Central memory CD4-positive, alpha-beta T cell (primary cell): ENCODE results near the gene S1PR1.

Experiments used
- DNase-seq: peaks from one replicate; pipeline ENCODE4 v3.0.0; 2022

Gene S1PR1

DNA sequence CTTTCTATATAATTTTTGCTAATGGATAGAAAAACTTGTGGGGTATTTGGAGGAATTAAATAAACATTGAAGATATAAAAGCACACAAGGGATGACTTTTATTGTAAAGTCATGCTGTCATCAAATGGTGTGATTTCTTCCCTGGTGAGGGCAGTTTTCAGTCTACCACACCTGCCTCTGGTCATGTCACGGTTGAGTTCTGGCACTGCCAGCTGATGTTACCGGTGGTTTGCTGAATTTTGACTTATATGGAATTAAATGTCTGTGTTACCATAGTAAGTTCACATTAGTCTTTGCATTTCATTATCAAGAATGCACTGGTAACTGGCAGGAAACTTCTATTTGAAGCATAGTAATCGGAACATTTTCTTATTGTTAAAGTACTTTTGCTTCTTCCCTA is 13.4 kb downstream of the S1PR1 start:
- DNase-seq = no peak

DNA sequence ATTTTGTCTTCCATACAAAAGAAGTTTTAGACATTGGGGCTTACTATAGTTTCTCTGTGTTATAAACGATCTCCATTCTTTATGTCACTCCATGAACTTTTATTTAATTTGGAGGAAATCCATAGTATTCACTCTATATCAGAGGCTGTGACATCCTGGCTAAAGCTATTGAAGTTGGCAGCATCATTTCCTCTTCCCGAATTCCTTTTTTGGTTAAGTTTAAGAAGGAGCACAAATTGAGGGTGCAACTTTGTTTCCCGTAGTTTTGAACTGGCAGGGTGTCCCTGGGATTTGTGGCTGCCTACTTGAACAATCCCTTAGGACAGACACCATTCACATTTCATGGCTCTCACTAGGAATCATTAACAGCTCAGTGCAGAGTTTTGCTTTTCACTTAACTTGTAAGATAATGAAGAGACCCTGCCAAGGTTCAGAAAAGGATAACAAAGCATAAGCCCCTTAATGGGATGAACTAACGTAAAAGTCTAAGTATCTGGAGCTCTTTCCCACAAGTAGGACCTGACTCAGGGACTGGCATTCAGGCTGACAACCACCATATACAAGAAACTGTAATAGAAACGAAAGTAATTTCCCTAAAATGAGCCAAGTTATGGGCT is 13.9 kb downstream of the S1PR1 start:
- no peak for DNase-seq

DNA sequence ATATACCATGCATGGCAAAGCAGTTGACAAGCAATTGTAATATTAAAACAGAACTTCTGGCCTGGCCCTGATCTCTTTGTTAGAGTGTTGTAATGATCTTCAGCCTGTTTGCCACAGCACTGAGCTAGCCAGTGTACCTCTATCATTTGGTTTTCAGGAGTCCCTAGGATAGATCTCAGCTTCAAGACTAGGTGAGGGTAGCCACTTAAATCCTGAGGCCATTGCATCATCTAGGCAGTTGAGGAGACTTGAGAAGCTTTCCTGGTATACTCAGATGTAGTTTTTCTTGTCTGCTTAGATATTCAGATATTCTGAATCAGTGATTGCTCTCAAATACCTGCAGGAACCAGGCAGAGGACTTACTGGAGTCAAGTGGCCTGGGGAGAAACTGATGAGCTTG is 14.7 kb downstream of the S1PR1 start:
- DNase-seq = no peak

DNA sequence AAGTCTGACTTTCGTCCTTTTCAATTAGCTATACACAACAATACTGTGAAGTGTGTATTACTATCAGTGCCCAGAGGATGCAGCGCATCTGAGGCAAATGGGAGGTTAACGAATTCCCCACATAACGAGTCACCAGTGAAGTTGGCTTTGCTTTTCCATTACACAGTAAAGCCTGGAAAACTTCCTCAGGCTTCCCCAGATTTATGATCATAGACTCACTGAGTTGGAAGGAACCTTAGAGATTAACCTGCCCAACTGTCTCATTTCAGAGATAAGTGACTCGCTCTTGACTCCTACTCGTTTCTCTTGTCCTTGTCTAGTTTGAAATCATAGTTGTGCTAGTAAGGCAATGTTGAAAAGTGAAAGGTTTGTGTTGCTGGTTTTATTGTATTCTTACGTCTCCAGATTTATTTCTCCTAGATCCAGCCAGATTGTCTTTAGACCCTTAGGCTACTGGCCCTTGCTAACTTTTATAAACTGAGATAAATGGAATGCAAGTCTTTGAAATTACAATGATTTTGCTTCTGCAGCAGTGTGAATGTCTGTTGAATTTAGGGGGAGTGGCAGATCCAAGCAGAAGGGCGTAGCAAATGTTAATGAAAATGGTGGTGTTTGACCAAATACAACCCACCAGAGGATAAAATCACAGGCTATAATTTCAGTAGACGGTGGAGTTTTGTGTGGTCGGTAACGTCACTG is 17.3 kb downstream of the S1PR1 start:
- no peak for DNase-seq

DNA sequence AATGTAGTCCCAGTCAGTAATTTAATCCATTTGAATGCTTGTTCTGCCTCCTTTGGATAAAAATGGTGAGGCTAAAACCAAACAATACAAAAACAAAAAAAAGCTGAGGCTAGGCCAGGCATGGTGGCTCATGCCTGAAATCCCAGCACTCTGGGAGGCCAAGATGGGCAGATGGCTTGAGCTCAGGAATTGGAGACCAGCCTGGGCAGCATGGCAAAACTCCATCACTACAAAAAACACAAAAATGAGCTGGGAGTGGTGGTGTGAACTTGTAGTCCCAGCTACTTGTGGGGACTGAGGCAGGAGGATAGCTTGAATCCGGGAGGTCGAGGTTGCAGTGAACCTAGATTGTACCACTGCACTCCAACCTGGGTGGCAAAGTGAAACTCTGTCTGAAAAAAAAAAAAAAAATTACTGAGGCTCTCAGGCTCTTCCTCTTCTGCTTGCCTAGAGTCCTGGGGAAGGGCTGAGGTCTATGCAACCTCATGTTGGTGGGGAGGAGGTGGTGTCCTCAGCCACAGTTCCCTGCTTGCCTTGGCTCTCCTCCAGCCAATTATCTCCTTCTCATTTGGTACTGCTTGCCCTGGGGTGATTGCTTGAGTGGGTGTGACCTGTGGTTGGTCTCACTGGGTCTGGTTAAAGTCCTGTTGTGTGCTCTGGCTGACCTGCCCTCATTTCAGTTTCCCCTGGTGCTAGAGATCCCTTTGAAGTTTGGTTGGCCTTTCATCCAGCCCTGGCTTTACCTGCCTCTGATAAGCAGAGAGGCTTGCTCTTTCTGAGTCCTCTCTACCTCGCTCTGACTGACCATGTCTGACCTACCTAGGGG is 20.9 kb downstream of the S1PR1 start:
- DNase-seq = peak; percentile 53

DNA sequence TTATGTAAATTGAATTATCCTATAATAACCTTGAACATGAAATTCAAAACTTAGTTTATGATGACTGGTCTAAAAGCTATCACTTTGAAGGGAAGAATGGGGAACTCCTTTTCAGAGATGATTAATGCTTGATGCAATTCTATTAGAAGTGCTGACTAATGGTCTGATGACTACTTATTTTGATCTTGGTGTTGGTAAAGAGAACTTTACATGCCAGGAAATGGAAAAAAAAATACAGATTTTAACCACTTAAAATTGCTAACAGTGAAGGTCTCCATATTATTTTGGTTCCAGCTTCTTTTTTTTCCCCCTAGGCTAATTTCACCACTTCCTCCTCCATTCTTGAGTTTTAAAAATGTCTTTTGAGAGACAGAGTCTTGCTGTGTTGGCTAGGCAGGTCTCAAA is 22.9 kb downstream of the S1PR1 start:
- DNase-seq = peak; percentile 31

DNA sequence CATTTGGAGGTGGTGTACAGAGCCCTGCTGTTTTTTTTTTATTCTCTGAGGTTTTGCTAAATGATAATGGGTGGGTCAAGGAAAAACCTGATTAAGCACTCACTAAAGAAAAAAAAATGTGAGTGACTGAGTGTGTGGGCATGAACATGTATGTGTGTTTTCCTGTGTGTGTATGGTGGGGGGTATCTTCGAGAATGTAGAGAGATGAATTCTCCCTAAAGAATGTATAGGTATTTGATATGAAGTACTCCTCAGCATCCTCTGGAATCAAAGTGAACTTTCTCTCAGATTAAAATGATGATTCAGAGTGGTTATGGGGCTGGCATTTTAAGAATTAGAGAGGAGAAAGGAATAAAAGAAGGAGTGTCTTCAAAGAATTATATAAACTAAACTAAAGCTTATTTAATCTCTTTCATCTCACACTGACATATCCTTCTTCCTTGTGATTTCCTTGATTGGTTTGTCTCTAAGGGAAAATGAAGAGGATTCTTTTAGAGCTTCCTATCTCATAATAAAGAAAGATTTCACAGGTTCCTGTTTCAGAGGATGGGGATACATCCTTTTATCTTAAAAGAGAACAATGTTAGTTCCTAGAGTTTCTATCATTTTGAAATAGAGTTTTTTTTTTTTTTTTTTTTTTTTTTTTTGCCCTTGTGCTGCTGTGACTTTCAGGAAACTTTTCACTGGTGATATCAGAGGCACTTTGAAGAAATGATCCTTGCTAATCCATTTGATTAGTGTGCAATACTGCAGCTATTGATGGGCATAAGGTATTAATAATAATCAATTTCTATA is 23.9 kb downstream of the S1PR1 start:
- DNase-seq = no peak

DNA sequence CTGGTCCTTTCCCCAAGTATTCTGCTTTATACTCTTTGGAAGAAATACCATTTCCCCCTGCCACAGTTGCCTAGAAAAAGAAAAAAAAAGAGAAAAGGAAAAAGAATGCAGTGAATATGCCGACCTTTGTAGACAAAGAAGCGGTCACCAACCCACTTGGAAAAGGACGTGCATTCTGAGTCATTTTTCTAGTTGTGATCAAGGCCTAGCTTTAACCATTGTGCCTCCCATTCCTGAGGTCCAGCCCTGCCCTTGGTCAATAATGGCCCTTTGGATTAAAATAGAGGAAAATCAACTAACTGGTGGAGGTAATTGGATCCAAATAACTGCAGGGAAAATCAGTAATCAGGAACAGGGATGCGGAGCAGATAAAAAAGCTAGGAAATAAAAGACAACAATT is 24.8 kb downstream of the S1PR1 start:
- no peak for DNase-seq

DNA sequence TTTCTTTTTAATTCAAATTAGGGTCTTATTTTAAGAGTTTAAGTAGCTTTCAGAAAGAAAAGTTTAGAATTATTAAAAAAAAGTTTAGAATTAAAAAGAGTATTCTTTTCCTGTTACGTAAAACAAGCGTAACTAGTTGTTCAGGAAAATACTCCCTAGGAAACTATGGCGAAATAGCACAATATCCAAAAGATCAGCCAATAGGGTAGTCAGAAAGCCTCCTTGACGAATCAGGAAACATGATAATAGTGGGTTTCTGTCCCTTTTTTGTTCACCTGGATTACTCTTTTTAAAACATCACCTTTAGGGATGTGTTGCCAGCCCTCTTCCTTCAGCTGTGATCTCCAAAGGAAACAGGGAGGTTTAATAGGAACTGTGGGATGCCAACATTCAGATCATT is 25.2 kb downstream of the S1PR1 start:
- DNase-seq = no peak

DNA sequence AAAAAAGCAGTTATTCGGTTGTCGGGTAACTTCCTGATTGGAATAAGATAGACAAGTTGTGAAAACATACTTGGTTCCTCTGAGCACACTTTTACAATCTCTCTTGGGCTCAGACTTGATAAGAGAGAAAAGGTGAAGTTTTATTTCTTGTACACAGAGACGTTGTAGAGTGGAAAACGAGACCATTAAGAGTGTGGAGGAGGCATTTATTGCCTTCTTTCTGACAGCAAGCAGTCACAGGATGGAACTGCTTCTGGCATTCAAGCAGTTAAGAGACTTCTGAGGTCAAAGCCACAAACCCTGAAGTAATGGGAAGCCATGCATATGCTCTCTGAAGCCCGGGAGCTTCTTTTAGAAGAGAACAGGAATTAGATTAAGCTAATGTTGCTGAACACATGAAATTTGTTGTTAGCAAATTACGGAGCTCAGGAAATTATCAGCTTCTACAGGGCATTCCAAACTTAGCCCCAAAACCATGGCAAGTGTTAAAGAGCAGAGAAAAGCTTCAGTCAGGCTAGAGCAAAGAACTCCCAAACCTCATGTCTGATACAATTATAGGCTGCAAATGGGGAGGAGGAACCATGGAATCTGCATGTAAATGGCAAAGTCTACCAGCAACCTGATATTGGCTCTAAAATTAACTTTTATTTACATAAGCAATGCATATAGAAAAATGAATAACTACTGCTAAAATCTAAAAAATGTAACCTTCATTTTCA is 26.0 kb downstream of the S1PR1 start:
- DNase-seq = peak; percentile 58

DNA sequence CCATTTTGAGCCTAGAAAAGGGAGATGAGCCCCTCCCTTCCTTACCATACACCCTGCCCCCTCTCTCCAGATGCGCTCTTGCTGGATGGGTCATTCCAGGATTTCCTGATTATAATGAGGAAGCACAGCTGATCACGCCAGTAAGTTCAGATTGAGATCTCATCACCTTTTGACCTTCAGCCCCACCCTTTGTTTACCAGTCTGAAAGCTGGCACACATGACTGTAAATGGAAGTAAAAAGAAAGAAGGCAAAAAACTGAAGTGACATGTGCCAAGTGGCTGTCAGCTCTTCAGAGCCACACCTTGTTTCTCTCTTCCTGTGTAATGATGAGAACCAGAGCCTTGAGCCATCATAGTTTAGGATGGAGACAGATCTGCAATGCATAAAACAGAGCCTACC is 27.9 kb downstream of the S1PR1 start:
- DNase-seq = peak; percentile 43

DNA sequence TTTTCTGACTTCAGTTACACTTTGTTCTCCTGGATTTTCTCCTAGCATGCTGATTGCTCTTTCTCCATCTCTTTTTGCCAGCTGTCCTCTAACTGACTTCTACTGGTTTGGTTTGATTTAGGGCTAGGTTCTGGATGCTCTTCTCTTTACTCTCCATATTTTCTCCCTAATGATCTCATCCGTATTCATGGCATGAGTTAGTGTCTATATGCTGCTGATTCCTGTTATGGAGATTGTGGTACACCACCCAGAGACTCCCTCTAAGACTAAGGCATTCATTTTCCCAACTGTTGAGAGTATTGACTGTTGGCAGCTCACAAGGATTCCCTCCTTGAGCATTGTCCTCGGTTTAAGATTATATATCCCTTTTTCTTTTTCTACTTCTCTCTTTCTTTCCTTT is 28.9 kb downstream of the S1PR1 start:
- DNase-seq = no peak

DNA sequence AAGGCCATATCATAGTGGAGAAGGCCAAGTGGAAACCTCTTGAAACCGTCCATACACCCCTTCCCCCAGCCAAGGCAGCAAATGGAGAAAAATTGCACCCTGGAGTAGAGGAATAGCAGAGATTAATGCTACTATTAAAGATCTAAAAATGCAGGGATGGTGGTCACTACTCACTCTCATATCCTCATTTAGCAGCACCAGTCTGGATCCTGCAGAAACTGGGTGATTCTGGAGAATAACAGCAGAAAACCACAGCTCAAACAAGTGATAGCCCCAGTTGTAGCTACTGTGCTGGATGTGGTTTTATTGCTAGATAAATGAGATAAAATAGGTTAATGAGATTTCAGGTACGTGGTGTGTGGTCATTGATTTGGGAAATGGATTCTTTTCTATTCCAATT is 30.3 kb downstream of the S1PR1 start:
- no peak for DNase-seq

DNA sequence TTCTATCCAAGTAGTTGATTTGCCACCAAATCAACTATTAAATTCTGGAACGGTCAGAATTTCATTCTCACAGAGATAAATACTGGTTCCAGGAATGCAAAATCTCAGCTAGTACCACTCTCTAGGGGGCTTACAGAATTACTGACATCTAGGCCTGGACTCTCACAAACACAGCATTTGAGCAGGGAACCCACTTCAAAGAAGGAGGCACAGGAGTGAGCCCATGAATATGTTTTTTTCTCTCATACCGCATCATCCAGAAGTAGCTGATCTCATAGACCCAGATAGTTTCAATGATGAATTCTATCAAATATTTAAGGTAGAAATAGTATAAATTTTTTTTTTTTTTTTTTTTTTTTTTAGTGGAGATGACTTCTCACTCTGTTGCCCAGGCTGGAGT is 32.1 kb downstream of the S1PR1 start:
- DNase-seq = no peak

DNA sequence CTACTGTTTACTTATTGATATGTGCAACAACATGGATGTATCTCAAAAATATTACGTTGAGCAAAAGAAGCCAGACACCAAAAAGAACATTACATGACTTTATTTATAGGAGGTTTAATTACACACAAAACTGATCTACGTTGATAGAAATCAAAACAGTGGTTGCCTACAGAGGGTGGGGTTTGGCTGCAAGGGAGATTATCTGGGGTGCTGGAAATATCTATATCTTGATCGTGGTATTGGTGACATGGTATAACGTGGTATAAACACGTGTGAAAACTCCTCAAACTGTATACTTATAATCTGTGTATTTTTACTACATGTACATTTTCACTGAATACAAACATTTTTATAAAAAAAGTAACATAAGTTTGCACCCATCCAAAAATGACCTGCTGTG is 38.9 kb downstream of the S1PR1 start:
- no peak for DNase-seq

DNA sequence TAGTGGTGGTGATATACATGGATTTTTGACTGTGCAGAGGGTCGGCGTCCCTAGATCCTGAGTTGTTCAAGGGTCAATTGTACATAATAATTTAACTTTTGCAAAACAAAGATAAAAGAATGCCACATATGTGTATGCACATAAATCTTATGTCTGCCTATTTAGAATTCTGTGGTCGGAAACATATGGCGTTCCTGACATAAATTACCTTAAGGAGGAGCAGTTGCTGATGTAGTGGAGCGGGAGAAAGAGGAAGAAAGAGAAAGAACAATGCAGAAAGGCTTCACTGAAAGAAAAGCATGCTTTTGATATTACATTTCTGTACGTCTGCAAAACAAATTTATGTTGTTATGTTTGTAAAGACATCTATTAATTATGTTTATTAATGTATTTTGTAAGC is 40.0 kb downstream of the S1PR1 start:
- no peak for DNase-seq

DNA sequence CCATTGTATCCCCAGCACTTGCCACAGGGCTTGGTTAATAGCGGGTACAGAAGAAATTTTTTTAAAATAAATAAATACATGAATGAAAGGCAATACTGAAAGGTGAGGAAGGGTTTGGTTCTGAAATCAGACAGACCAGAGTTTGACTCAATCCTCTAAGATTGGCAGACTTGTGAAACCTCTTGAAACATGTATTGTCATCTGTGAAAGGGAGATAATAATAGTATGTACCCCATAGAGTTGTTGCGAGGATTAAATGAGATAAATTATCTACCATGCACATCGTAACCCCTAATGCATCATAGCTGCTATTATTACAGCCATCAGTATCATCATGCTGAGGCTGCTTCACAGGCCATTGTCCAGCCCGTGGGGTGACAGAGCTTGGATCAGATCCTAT is 41.4 kb downstream of the S1PR1 start:
- DNase-seq = no peak

DNA sequence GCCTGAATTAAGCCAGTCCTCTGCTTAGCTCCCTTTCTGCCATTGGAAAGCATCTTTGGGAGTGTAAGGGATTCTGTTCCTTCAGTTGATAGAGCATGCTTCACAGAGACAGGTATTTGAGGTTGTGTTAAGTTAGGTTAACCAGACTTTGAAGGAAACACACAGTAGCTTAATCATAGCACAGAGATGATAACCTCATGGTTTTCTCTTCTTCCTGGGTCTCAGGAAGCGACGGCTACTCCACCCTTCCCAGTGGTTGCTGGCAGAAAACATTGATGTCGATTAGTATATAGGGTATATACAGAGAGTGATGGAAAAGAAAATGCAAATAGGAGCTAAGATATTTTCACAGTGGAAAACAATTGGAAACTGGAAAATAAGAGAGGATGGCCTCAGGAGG is 42.0 kb downstream of the S1PR1 start:
- peak; percentile 50 for DNase-seq

DNA sequence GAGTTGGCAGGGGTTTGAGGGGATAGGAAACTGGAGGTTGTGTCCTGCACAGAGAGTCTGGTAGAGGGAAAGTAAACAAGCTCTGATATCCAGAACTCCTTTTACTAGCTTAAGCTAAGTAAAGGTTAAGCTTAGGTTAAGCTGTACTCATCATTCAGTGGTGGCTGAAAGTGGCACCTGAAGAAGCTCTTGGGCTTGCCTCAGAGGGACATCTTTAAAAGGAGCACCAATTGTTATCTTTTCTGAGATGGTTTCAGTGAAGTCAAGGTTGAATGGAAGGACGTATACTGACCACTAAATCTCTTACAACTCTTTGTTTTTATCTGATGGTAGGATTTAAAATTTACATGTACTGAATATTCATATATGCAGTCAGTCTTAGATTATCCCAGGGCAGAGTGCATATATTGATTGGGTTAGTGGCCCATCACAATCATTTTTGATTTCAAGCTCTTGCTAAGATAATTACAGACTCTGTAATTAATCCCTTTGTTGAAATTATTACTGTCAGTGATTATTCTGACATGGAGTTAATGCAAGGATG is 43.3 kb downstream of the S1PR1 start:
- no peak for DNase-seq

DNA sequence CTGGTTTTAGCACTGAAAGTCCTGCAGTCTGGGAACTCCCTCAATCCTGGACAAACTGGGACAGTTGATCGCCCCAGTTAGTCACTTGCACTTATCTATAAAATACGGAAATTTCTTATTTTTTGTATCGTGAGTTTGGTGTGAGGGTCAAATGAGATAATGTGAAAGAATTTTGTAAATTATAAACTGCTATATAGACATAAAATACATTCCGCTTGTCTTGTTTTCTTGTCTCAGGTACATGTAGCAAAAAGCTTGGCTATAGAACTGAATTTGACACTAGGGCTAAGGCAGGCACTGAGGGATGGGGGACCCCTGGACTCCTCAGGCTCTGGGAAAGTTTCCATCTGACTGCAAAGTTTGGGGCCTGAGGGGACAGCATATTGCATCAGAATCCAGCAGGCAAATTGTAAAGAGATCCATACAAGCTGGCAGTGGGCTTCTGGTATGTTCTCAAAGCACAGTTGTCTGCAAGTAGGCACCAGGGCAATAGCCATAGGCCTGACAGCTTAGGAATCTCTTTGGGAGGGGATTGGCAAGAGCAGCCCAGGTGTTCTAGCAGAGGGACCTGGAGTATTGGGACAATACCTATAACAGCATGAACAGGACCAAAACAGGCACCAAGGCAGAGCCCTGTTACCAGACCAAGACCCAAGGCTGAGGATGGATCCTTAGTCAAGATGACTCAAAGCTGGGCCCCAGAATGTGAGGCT is 44.3 kb downstream of the S1PR1 start:
- no peak for DNase-seq

DNA sequence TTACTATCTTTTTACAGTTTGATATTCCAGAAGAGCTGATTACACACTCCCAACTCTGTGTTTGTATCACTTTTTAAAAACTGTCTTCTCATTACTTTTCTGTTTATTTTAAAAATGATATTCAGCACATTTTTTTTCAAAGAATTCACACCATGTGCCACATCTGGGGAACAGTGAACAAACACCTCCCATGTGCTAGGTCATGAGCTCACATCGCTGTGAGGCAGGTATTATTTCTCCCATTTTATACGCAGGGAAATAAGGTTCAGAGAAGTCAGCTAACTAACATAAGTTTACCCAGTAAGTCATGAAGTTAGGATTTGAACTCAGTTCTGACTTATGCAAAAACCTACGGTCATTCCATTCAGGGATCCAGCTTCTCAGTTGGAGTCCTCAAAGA is 44.9 kb downstream of the S1PR1 start:
- DNase-seq = no peak
